Body of pancreas (tissue), 4 donors: ENCODE measurements around the gene WDR3. TPM values are rescaled to one million over a fixed set of nuclear protein-coding genes. Genes with fewer than 3 reads are reported as not detected.
A peak's percentile ranks its signal among the peaks of the same experiment; 100 is the strongest.

ENCODE experiments used
- ATAC-seq: fragments of 150-250 bp; one replicate; pipeline ENCODE4 v1.9.1; 2016
- DNase-seq, 4 donors: peaks; one replicate each; pipeline ENCODE4 v3.0.0-alpha.2; 2019
- H3K27ac ChIP-seq, 4 donors: fragments of 200-600 bp; sonication (generic); 1 replicate in 3 of 4; 2 replicates in 1 of 4; pipeline versions ENCODE4 v1.5.1 to v1.6.1; 2016 to 2019; ENCODE audit warnings: mild to moderate bottlenecking in 1 of 4, mixed read lengths in 1 of 4, moderate library complexity in 1 of 4
- H3K27me3 ChIP-seq, 2 donors: fragments of 200-600 bp; sonication (generic); one replicate each; pipeline ENCODE4 v1.6.0; 2016; ENCODE audit warnings: mild to moderate bottlenecking in 1 of 2
- H3K36me3 ChIP-seq, 2 donors: fragments of 200-600 bp; sonication (generic); replicated peaks in 1 of 2; 2 replicates each; pipeline ENCODE4 v1.5.1; 2016; ENCODE audit warnings: low read depth in 2 of 2; ENCODE audit not compliant: insufficient read depth in 1 of 2
- H3K4me1 ChIP-seq: fragments of 200-600 bp; sonication (generic); one replicate; pipeline ENCODE4 v1.6.0; 2016
- H3K4me3 ChIP-seq, 2 donors: fragments of 200-600 bp; sonication (generic); 1 replicate in 1 of 2; 2 replicates in 1 of 2; pipeline ENCODE4 v1.5.1; 2016 to 2019
- H3K9me3 ChIP-seq, 3 donors: fragments of 200-600 bp; sonication (generic); 1 replicate in 2 of 3; 2 replicates in 1 of 3; pipeline ENCODE4 v1.5.1; 2016
- POLR2A ChIP-seq, 3 donors: fragments of 450-650 bp; IDR thresholded peaks; one replicate each; pipeline ENCODE4 v1.6.1; 2016; ENCODE audit warnings: antibody characterized with exemption in 3 of 3, mild to moderate bottlenecking in 2 of 3
- WGBS, 2 donors: methylation state at CpG; one replicate each; pipeline ENCODE4 v1.1.5; 2017; 5-methylcytosine and 5-hydroxymethylcytosine counted together
- intact Hi-C: fragments of 100-400 bp; cut with DNase I; formaldehyde crosslinking; loops from one replicate; pipeline ENCODE4 v1.15.1; 2023
- total RNA-seq, 2 donors: library from RNA; depleted of rRNA; stranded (reverse); fragments of >200 nt; gene quantifications; one replicate each; pipeline ENCODE4 v1.1.0, GENCODE V29; 2016
- TF ChIP-seq, protein P1 (sequence below), 7 experiments: fragments of 450-650 bp in 4 of 7; fragments of 200-600 bp in 3 of 7; sonication (generic) in 3 of 7; IDR thresholded peaks; one replicate each; pipeline ENCODE4 v1.5.1; 2016 to 2019; ENCODE audit warnings: antibody characterized with exemption in 7 of 7

WDR3 gene
- total RNA-seq, 2 donors from 2014 or later, result 5.3 to 8.8 TPM

DNA sequence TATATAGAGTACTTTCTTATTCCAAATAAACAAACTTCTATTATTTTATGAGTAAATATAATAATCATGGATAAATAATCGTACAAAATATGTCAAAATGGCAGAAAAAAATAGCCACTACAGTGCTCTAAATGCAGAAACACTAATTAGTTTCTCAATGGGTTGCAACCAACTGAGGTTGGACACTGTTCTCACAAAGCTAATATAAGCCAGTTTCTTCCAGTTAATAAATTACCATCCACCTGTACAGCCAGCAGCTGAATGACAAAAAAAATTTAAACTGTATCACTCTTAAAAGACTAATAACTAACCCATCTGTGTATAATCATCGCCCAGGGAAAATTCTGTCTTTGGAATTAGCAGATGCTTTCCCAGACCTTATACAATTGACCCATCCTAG lies 37.0 kb upstream of the WDR3 start:
- WGBS, 2 donors, result 15 to 17% methylated on average over 2 of the region's 2 CpGs
- no peak for TF ChIP-seq POLR2A (IDR thresholded peaks at IDR 0.05)
- TF ChIP-seq, protein P1, sequence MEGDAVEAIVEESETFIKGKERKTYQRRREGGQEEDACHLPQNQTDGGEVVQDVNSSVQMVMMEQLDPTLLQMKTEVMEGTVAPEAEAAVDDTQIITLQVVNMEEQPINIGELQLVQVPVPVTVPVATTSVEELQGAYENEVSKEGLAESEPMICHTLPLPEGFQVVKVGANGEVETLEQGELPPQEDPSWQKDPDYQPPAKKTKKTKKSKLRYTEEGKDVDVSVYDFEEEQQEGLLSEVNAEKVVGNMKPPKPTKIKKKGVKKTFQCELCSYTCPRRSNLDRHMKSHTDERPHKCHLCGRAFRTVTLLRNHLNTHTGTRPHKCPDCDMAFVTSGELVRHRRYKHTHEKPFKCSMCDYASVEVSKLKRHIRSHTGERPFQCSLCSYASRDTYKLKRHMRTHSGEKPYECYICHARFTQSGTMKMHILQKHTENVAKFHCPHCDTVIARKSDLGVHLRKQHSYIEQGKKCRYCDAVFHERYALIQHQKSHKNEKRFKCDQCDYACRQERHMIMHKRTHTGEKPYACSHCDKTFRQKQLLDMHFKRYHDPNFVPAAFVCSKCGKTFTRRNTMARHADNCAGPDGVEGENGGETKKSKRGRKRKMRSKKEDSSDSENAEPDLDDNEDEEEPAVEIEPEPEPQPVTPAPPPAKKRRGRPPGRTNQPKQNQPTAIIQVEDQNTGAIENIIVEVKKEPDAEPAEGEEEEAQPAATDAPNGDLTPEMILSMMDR (IDR thresholded peaks at IDR 0.05), result no peak

DNA sequence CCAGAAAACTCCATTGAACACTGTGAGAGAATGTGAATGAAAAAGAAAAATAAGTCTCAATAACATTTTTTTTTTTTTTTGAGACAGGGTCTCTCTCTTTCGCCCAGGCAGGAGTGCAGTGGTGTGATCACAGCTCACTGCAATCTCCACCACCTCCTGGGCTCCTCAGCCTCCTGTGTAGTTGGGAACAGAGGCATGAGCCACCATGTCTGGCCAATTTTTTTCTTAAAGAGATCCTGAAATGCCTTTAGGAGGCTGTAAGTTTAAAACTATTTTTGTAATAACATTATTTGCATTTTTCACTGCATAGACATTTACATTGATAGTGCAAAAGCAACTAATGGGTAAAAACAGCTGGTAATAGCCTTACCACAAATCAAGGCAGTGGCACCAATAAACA lies 35.5 kb upstream of the WDR3 start:
- Histone ChIP-seq H3K27ac (peak overlapping the region in 3 of 4 donors; percentile 28 to 73 (median 44)), H3K36me3 (peaks cover 0 to 6% of the 10 kb centered on the region in 2 donors), H3K27me3 (no peaks in the 10 kb centered on the region), H3K4me3 (no peak overlapping the region), H3K9me3 (no peaks in the 10 kb centered on the region), H3K4me1 (peaks cover 63% of the 10 kb centered on the region)
- 56 to 77% methylated on average over 1 of the region's 1 CpG for WGBS, 2 donors
- ATAC-seq, result no peak
- DNase-seq, result no peak
- intact Hi-C loops, result loop anchor here (10.0 kb wide), 1 partner anchor 369 kb away; no protein-coding TSS in a partner anchor
- TF ChIP-seq, protein P1 (IDR thresholded peaks at IDR 0.05), result no peak
- no peak for TF ChIP-seq POLR2A (IDR thresholded peaks at IDR 0.05)

More for the DNA sequence above, 37.0 kb upstream of the WDR3 start:
- peak; percentile 55 for ATAC-seq
- peaks cover 0 to 6% of the 10 kb centered on the region in 2 donors for H3K36me3 ChIP-seq
- H3K4me1 ChIP-seq, result peaks cover 61% of the 10 kb centered on the region
- no peaks in the 10 kb centered on the region for H3K27me3 ChIP-seq
- no peak for DNase-seq
- H3K4me3 ChIP-seq, result no peak overlapping the region
- H3K9me3 ChIP-seq, result no peaks in the 10 kb centered on the region
- H3K27ac ChIP-seq, result peak overlapping the region in 2 of 4 donors; percentile 1 to 73
- intact Hi-C loops, result loop anchor here (10.0 kb wide), 1 partner anchor 368 kb away; no protein-coding TSS in a partner anchor

DNA sequence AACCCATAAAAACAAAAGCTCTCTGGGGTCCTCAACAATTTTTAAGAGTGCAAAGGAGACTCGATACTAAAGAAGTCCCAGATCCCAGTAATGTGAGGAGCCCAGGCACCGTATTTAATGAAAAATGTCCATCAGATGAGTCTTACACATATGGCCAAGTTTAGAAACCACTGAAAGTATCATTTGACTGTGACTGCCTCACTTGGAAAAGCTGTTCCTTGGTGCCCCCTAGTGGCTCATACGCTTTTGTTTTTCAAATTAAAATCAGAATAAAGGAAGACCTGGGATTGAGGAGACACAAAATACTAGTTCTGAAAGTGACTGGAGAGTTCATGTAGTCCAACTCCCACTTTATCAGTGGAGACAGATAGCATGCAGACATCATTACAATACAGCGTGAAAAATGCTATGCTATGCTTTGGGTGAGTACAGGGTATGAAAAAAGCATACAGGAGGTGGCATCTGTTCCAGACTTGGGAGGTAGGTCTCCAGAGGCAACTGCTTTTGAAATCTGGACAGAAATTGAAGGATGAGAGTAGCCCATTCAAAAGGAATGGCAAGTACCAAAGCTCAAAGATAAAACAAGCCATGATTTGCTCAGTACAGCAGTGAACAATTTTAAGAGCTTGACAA lies 33.9 kb upstream of the WDR3 start:
- WGBS, 2 donors, result 3 to 6% methylated on average over 4 of the region's 4 CpGs
- H3K4me1 ChIP-seq, result peaks cover 57% of the 10 kb centered on the region
- TF ChIP-seq, protein P1 (IDR thresholded peaks at IDR 0.05), result peak; percentile 54 to 88 (median 79)
- TF ChIP-seq POLR2A (IDR thresholded peaks at IDR 0.05), result no peak
- H3K4me3 ChIP-seq, result no peak overlapping the region
- H3K27ac ChIP-seq, result peak overlapping the region in 1 of 4 donors; percentile 73
- no peaks in the 10 kb centered on the region for H3K9me3 ChIP-seq
- DNase-seq (peak; percentile 76 to 85 (median 83)), ATAC-seq (peak; percentile 81)
- peaks cover 0 to 6% of the 10 kb centered on the region in 2 donors for H3K36me3 ChIP-seq
- H3K27me3 ChIP-seq, result no peaks in the 10 kb centered on the region
- intact Hi-C loops, result loop anchor here (10.0 kb wide), 1 partner anchor 371 kb away; no protein-coding TSS in a partner anchor

DNA sequence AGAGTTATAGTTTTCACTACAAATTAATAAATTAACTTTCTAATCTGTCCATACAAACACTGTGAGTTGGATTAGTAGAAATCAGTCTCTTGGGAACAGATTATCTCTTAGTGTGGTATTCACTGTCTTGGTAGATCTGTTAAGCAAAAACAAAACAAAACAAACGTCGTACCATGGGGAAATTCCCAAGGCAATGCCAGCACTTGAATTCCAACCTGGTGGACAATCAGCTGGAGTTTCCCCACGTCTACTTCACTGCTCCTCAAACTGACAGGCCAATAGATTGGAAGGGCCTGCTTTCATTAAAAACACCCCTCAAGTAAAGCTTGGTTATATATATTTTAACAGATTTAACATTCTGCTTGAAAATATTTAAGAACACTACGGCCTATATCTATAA lies 32.0 kb upstream of the WDR3 start:
- H3K36me3 ChIP-seq, result peaks cover 0 to 6% of the 10 kb centered on the region in 2 donors
- intact Hi-C loops, result loop anchor here (10.0 kb wide), 1 partner anchor 373 kb away; no protein-coding TSS in a partner anchor
- ATAC-seq, result no peak

More for the DNA sequence above, 32.0 kb upstream of the WDR3 start:
- H3K27ac ChIP-seq, result peak overlapping the region in 1 of 4 donors; percentile 39
- H3K27me3 ChIP-seq, result no peaks in the 10 kb centered on the region
- no peak overlapping the region for H3K4me3 ChIP-seq
- no peaks in the 10 kb centered on the region for H3K9me3 ChIP-seq
- peaks cover 37% of the 10 kb centered on the region for H3K4me1 ChIP-seq
- no peak for TF ChIP-seq POLR2A (IDR thresholded peaks at IDR 0.05)
- TF ChIP-seq, protein P1 (IDR thresholded peaks at IDR 0.05), result no peak
- WGBS, 2 donors, result 30 to 33% methylated on average over 4 of the region's 4 CpGs
- no peak for DNase-seq
